Loucy (cell line): Measurements from ENCODE around the gene SLC25A40.
"Not testable (repeated sequence)": the region's sequence is repeated elsewhere in the genome, so short reads cannot be mapped to it uniquely, and the experiment has no call there.

Experiments
- CTCF ChIP-seq: fragments of 200-600 bp; sonication (generic); conservative IDR thresholded peaks from 2 replicates; pipeline ENCODE4 v1.5.1; 2014; ENCODE audit warnings: mild to moderate bottlenecking, antibody characterized with exemption, low read length
- EZH2phosphoT487 ChIP-seq: fragments of 200-600 bp; IDR thresholded peaks from 2 replicates; pipeline ENCODE4 v1.6.1; 2018; ENCODE audit warnings: antibody characterized with exemption, mild to moderate bottlenecking, moderate library complexity, borderline replicate concordance

GRCh38 chr7:87873328-87873727 lies 2.8 kb downstream of the SLC25A40 start:
- TF ChIP-seq CTCF, EZH2phosphoT487: not testable (repeated sequence)
